Neural progenitor cell (in vitro differentiated cells): ENCODE measurements around the gene LRP1. TPM values are rescaled to one million over a fixed set of nuclear protein-coding genes. Genes with fewer than 3 reads are reported as not detected.

Experiments
- DNase-seq: peaks from one replicate; pipeline ENCODE4 v3.0.0-alpha.2; 2016; ENCODE audit warnings: low spot score
- H2AFZ ChIP-seq: fragments of 200-600 bp; sonication (generic); replicated peaks from 2 replicates; pipeline ENCODE4 v1.6.1; 2016; ENCODE audit warnings: antibody characterized with exemption
- H3F3A ChIP-seq: fragments of 200-600 bp; sonication (generic); 2 replicates; pipeline ENCODE4 v1.6.1; 2016; ENCODE audit warnings: antibody characterized with exemption, low read depth
- H3K27ac ChIP-seq: fragments of 200-600 bp; sonication (generic); 2 replicates; pipeline ENCODE4 v1.5.1; 2016; ENCODE audit warnings: mild to moderate bottlenecking
- H3K27me3 ChIP-seq: fragments of 200-600 bp; sonication (generic); 2 replicates; pipeline ENCODE4 v1.6.1; 2016; ENCODE audit warnings: mild to moderate bottlenecking, moderate library complexity
- H3K36me3 ChIP-seq: fragments of 200-600 bp; sonication (generic); 2 replicates; pipeline ENCODE4 v1.5.1; 2016
- H3K4me1 ChIP-seq: fragments of 200-600 bp; sonication (generic); 2 replicates; pipeline ENCODE4 v1.6.1; 2016; ENCODE audit warnings: mixed run types
- H3K4me2 ChIP-seq: fragments of 200-600 bp; sonication (generic); 2 replicates; pipeline ENCODE4 v1.6.1; 2016
- H3K4me3 ChIP-seq: fragments of 200-600 bp; sonication (generic); 2 replicates; pipeline ENCODE4 v1.5.1; 2016
- H3K79me2 ChIP-seq: fragments of 200-600 bp; sonication (generic); 2 replicates; pipeline ENCODE4 v1.6.1; 2016; ENCODE audit warnings: low read depth
- H3K9ac ChIP-seq: fragments of 200-600 bp; sonication (generic); 2 replicates; pipeline ENCODE4 v1.6.1; 2016
- H3K9me3 ChIP-seq: fragments of 200-600 bp; sonication (generic); 2 replicates; pipeline ENCODE4 v1.5.1; 2016; ENCODE audit warnings: low read depth
- H4K20me1 ChIP-seq: fragments of 200-600 bp; sonication (generic); 2 replicates; pipeline ENCODE4 v1.6.1; 2016; ENCODE audit warnings: low read depth
- H3K27ac Mint-ChIP-seq: 3 replicates; pipeline ENCODE4 v1.8.0; 2021; ENCODE audit warnings: mixed read lengths
- H3K27me3 Mint-ChIP-seq: 2 replicates; pipeline ENCODE4 v1.8.0; 2022; ENCODE audit warnings: low read depth, mild to moderate bottlenecking, inconsistent platforms, moderate library complexity, mixed read lengths; ENCODE audit not compliant: insufficient read depth
- H3K36me3 Mint-ChIP-seq: 3 replicates; pipeline ENCODE4 v1.8.0; 2021; ENCODE audit warnings: mixed read lengths
- H3K4me1 Mint-ChIP-seq: 3 replicates; pipeline ENCODE4 v1.8.0; 2021; ENCODE audit warnings: mixed read lengths
- H3K4me3 Mint-ChIP-seq: 3 replicates; pipeline ENCODE4 v1.8.0; 2021; ENCODE audit warnings: mild to moderate bottlenecking, moderate library complexity, mixed read lengths
- H3K9me3 Mint-ChIP-seq: 3 replicates; pipeline ENCODE4 v1.8.0; 2020; ENCODE audit warnings: mixed read lengths
- EZH2 ChIP-seq: fragments of 200-600 bp; sonication (generic); IDR thresholded peaks from 2 replicates; pipeline ENCODE4 v1.6.1; 2017; ENCODE audit warnings: antibody characterized with exemption, mild to moderate bottlenecking, moderate library complexity
- EZH2phosphoT487 ChIP-seq: fragments of 200-600 bp; sonication (generic); IDR thresholded peaks from 2 replicates; pipeline ENCODE4 v1.6.1; 2017; ENCODE audit warnings: antibody characterized with exemption
- total RNA-seq: library from RNA; depleted of rRNA; stranded (reverse); fragments of >200 nt; gene quantifications from 2 replicates; pipeline ENCODE4 v1.2.3, GENCODE V29; 2015; ENCODE audit warnings: low replicate concordance
- TF ChIP-seq, protein P1 (sequence below): fragments of 200-600 bp; sonication (generic); IDR thresholded peaks from 2 replicates; pipeline ENCODE4 v1.5.1; 2017; ENCODE audit warnings: antibody characterized with exemption, mild to moderate bottlenecking

LRP1 gene
- total RNA-seq, 1 donor from 2014 or later: 13.9 TPM

- Histone ChIP-seq H3K79me2 (peaks cover 28% of the 10 kb centered on the region), H3K4me3 (no peak overlapping the region), H3K4me2 (peak overlapping the region; percentile 56), H2AFZ (no peak overlapping the region), H3K4me1 (peaks cover 17% of the 10 kb centered on the region), H3K27me3 (no peaks in the 10 kb centered on the region), H3K9ac (no peak overlapping the region), H3K9me3 (no peaks in the 10 kb centered on the region), H3K36me3 (no peaks in the 10 kb centered on the region), H3F3A (peaks cover 16% of the 10 kb centered on the region), H3K27ac (no peak overlapping the region), H4K20me1 (peaks cover 38% of the 10 kb centered on the region)
- H3K4me1 Mint-ChIP-seq: peaks cover 56% of the 10 kb centered on the region
- peak overlapping the region; percentile 78 for H3K27ac Mint-ChIP-seq
- DNase-seq: peak; percentile 70
- TF ChIP-seq EZH2 (no peak), EZH2phosphoT487 (no peak)
- TF ChIP-seq, protein P1, sequence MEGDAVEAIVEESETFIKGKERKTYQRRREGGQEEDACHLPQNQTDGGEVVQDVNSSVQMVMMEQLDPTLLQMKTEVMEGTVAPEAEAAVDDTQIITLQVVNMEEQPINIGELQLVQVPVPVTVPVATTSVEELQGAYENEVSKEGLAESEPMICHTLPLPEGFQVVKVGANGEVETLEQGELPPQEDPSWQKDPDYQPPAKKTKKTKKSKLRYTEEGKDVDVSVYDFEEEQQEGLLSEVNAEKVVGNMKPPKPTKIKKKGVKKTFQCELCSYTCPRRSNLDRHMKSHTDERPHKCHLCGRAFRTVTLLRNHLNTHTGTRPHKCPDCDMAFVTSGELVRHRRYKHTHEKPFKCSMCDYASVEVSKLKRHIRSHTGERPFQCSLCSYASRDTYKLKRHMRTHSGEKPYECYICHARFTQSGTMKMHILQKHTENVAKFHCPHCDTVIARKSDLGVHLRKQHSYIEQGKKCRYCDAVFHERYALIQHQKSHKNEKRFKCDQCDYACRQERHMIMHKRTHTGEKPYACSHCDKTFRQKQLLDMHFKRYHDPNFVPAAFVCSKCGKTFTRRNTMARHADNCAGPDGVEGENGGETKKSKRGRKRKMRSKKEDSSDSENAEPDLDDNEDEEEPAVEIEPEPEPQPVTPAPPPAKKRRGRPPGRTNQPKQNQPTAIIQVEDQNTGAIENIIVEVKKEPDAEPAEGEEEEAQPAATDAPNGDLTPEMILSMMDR: peak; percentile 63
- no peaks in the 10 kb centered on the region for H3K9me3 Mint-ChIP-seq
- peaks cover 32% of the 10 kb centered on the region for H3K36me3 Mint-ChIP-seq
- H3K27me3 Mint-ChIP-seq: peaks cover 7% of the 10 kb centered on the region
- H3K4me3 Mint-ChIP-seq: peak overlapping the region; percentile 75
Measured at GRCh38 chr12:57093415-57094207, 34.7 kb upstream of the LRP1 start.

- Histone ChIP-seq H3K4me1 (peaks cover 17% of the 10 kb centered on the region), H3K27ac (no peak overlapping the region), H3K27me3 (no peaks in the 10 kb centered on the region), H3K4me2 (no peak overlapping the region), H3K36me3 (no peaks in the 10 kb centered on the region), H3K79me2 (peaks cover 24% of the 10 kb centered on the region), H4K20me1 (peaks cover 38% of the 10 kb centered on the region), H3K9ac (no peak overlapping the region), H3F3A (peaks cover 16% of the 10 kb centered on the region), H2AFZ (no peak overlapping the region), H3K4me3 (no peak overlapping the region), H3K9me3 (no peaks in the 10 kb centered on the region)
- peaks cover 56% of the 10 kb centered on the region for H3K4me1 Mint-ChIP-seq
- no peaks in the 10 kb centered on the region for H3K9me3 Mint-ChIP-seq
- peak overlapping the region; percentile 86 for H3K27ac Mint-ChIP-seq
- peak overlapping the region; percentile 57 for H3K4me3 Mint-ChIP-seq
- H3K36me3 Mint-ChIP-seq: peaks cover 32% of the 10 kb centered on the region
- peaks cover 6% of the 10 kb centered on the region for H3K27me3 Mint-ChIP-seq
- no peak for DNase-seq
- TF ChIP-seq EZH2 (no peak), EZH2phosphoT487 (no peak)
- TF ChIP-seq, protein P1: no peak
Measured at GRCh38 chr12:57094208-57095160, 33.8 kb upstream of the LRP1 start.

DNA sequence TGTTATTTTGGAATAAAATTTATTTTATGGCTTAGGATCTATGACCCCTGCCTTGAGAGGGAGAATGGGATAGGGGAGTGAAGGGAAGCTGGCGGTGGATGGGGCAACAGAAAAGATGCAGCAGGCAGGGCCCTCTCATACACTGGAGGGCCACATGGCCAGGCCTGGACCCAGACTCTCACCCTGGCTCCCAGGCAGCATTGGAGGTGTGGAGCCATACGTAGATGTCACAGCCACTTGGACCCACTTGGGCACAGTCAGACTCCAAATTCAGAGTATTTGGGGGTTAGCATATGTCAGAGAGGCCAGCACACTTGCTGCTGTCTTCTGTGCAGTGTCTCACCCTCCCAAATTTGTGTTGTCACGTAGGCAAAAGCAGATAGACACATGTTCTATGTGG lies 32.8 kb upstream of the LRP1 start:
- no peak overlapping the region for H3K4me2 ChIP-seq
- H3K4me3 ChIP-seq: no peak overlapping the region
- peaks cover 11% of the 10 kb centered on the region for H3F3A ChIP-seq
- H3K36me3 Mint-ChIP-seq: peaks cover 31% of the 10 kb centered on the region
- H3K79me2 ChIP-seq: peaks cover 14% of the 10 kb centered on the region
- no peak overlapping the region for H3K27ac Mint-ChIP-seq
- peaks cover 29% of the 10 kb centered on the region for H4K20me1 ChIP-seq
- H3K4me1 Mint-ChIP-seq: peaks cover 51% of the 10 kb centered on the region
- no peaks in the 10 kb centered on the region for H3K27me3 ChIP-seq
- no peaks in the 10 kb centered on the region for H3K9me3 ChIP-seq
- no peaks in the 10 kb centered on the region for H3K36me3 ChIP-seq
- peaks cover 15% of the 10 kb centered on the region for H3K4me1 ChIP-seq
- DNase-seq: no peak
- no peak overlapping the region for H3K9ac ChIP-seq
- no peak overlapping the region for H3K4me3 Mint-ChIP-seq
- H2AFZ ChIP-seq: no peak overlapping the region
- H3K9me3 Mint-ChIP-seq: no peaks in the 10 kb centered on the region
- H3K27me3 Mint-ChIP-seq: peaks cover 7% of the 10 kb centered on the region
- no peak overlapping the region for H3K27ac ChIP-seq
- TF ChIP-seq, protein P1: no peak
- TF ChIP-seq EZH2phosphoT487 (no peak), EZH2 (no peak)
